Astrocyte of the cerebellum (primary cell): ENCODE data around the gene TRIM52.
"Not testable (repeated sequence)": the region's sequence is repeated elsewhere in the genome, so short reads cannot be mapped to it uniquely, and the experiment has no call there.

Experiments used
- DNase-seq: peaks from one replicate; pipeline ENCODE4 v3.0.0-alpha.2; 2011; ENCODE audit warnings: low read depth
- H3K4me3 ChIP-seq: 2 replicates; pipeline ENCODE4 v1.5.1; 2011; ENCODE audit warnings: mild to moderate bottlenecking, low read depth, low read length, moderate library complexity
- CTCF ChIP-seq: IDR thresholded peaks from 2 replicates; pipeline ENCODE4 v1.5.1; 2012; ENCODE audit warnings: low read length, low read depth, moderate library complexity, mild to moderate bottlenecking; ENCODE audit errors: missing control alignments
- in situ Hi-C: cut with HindIII; loops from 2 replicates; pipeline ENCODE4 v1.10.0; 2017; ENCODE audit warnings: low sequenced_read_pairs

Gene TRIM52

GRCh38 chr5:181281077-181281983, 20.4 kb upstream of the TRIM52 start:
- no peak for TF ChIP-seq CTCF
- H3K4me3 ChIP-seq: no peak overlapping the region
- DNase-seq: no peak
- in situ Hi-C loops: no loop called here

- DNase-seq: no peak
- no peak overlapping the region for H3K4me3 ChIP-seq
- no peak for TF ChIP-seq CTCF
- in situ Hi-C loops: no loop called here
Observed at GRCh38 chr5:181280251-181280762, 19.4 kb upstream of the TRIM52 start.

GRCh38 chr5:181273433-181273744, 12.4 kb upstream of the TRIM52 start:
- H3K4me3 ChIP-seq, DNase-seq, in situ Hi-C loops: not testable (repeated sequence)

- DNase-seq: no peak
Observed at GRCh38 chr5:181271081-181271480, 10.1 kb upstream of the TRIM52 start.

GRCh38 chr5:181267907-181268306, 7.0 kb upstream of the TRIM52 start:
- DNase-seq, H3K4me3 ChIP-seq, in situ Hi-C loops: not testable (repeated sequence)

More at GRCh38 chr5:181271081-181271480, 10.1 kb upstream of the TRIM52 start:
- in situ Hi-C loops: no loop called here
- no peak for TF ChIP-seq CTCF
- H3K4me3 ChIP-seq: no peak overlapping the region

GRCh38 chr5:181267291-181267904, 6.5 kb upstream of the TRIM52 start:
- in situ Hi-C loops, DNase-seq: not testable (repeated sequence)

GRCh38 chr5:181265092-181265671, 4.2 kb upstream of the TRIM52 start:
- in situ Hi-C loops: no loop called here
- no peak for DNase-seq
- H3K4me3 ChIP-seq: no peak overlapping the region
- TF ChIP-seq CTCF: no peak

More at GRCh38 chr5:181267291-181267904, 6.5 kb upstream of the TRIM52 start:
- H3K4me3 ChIP-seq: not testable (repeated sequence)

- DNase-seq: no peak
- in situ Hi-C loops: no loop called here
- H3K4me3 ChIP-seq: no peak overlapping the region
- TF ChIP-seq CTCF: no peak
Observed at GRCh38 chr5:181263633-181264032, 2.7 kb upstream of the TRIM52 start.
